ENCODE results near the gene TCP11L1.

TCP11L1 gene

DNA sequence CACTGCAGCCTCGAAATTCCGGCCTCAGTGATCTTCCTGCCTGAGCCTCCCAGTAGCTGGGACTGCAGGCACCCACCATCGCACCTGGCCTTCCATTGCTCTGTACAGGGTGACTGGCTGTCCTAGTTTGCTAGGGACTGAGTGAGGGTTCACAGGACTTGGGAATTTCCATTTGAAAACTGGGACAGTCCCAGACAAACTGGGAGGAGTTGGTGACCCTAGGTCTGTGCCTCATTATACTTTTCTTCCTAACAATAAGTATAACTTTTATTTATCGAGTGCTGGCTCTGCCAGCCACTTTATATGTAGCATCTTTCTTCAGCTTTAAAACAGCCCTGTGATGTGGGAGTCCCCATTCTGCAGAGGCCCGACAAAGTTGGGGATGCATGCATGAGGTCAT, 25.5 kb downstream of the TCP11L1 start:
- no peak overlapping the region for H3K4me3 ChIP-seq (ENCODE audit: low read depth, low read length)
- no peak for DNase-seq (ENCODE audit: low read depth)
- TF ChIP-seq, protein P1, sequence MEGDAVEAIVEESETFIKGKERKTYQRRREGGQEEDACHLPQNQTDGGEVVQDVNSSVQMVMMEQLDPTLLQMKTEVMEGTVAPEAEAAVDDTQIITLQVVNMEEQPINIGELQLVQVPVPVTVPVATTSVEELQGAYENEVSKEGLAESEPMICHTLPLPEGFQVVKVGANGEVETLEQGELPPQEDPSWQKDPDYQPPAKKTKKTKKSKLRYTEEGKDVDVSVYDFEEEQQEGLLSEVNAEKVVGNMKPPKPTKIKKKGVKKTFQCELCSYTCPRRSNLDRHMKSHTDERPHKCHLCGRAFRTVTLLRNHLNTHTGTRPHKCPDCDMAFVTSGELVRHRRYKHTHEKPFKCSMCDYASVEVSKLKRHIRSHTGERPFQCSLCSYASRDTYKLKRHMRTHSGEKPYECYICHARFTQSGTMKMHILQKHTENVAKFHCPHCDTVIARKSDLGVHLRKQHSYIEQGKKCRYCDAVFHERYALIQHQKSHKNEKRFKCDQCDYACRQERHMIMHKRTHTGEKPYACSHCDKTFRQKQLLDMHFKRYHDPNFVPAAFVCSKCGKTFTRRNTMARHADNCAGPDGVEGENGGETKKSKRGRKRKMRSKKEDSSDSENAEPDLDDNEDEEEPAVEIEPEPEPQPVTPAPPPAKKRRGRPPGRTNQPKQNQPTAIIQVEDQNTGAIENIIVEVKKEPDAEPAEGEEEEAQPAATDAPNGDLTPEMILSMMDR (conservative IDR thresholded peaks at IDR 0.05; ENCODE audit: low read depth, low read length) = no peak

DNA sequence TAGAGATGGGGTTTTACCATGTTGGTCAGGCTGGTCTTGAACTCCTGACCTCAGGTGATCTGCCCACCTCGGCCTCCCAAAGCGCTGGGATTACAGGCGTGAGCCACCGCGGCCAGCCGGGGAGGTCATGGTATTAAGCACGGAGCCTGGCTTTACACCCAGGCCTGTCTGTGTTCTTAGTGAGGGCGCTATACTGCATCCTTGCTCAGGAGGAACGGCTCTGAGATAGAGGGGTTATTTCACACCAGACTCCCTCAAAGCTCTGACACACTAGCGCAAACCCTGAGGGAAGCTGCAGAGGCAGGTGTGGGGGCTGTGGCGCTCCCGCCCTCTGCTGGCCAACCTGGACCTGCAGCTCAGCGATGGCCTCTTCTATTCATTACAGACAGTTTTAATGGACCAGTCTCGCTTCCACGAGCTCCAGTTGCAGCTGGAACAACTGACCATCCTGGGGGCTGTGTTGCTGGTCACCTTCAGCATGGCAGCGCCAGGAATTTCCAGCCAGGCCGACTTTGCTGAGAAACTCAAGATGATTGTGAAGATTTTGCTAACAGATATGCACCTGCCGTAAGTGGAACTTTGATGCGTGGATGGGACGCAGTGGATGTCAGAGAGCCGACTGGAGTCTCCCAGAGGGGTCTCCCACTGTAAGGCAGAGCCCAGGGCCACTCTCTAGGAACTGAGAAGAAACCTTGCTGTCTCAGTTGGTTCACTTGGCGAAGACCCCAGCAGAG, 26.2 kb downstream of the TCP11L1 start:
- H3K4me3 ChIP-seq (ENCODE audit: low read depth, low read length) = no peak overlapping the region
- TF ChIP-seq, protein P1 (conservative IDR thresholded peaks at IDR 0.05; ENCODE audit: low read depth, low read length) = peak; percentile 98
- peak; percentile 83 for DNase-seq (ENCODE audit: low read depth)

DNA sequence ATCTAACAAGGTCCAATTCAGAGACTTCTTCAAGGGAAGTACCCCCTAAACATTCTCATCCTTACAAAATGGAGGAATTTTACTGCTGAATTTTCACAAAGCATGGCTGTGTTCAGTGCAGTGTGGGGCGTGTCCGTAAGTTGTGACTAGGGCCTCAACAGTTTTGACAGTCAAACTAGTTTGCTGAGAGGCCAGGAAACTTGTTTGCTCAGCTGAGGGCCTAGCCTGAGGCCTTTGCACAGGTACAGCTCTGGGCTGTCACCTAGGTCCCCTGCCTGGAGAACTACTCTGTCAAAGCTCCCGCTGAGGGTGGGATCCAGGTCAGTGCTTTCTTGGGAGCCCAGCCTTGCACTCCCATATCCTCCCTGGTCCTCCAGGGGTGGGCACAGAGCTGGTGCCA, 27.9 kb downstream of the TCP11L1 start:
- DNase-seq (ENCODE audit: low read depth) = no peak
- TF ChIP-seq, protein P1 (conservative IDR thresholded peaks at IDR 0.05; ENCODE audit: low read depth, low read length) = no peak
- no peak overlapping the region for H3K4me3 ChIP-seq (ENCODE audit: low read depth, low read length)

DNA sequence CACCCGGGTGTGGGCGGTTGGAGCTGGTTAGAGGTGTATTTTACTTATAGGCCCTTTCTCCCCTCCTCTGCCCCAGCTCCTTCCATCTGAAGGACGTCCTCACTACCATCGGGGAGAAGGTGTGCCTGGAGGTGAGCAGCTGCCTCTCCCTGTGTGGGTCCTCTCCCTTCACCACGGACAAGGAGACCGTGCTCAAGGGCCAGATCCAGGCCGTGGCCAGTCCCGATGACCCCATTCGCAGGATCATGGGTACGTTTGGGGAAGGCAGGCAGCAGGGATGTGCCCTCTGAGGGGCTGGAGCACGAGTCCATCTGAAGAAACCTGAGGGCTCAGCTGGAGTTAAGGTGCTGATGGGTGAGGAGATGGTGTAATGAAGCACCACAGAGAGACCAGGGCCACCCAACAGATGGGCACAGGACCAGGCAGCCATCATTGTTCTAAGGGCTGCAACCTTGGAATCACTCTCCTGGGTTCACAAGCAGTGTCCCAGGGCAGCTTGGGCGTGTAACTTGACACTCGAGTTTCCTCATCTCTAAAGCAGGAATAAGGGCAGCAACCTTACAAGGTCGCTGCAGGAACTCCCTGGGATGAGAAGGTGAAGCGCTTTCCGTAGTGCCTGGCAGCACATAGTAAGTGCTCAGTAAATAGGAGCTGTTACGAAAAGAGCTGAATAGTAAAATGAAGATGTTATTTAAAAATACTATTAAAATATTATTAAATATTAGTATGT, 29.4 kb downstream of the TCP11L1 start:
- DNase-seq (ENCODE audit: low read depth) = no peak
- TF ChIP-seq, protein P1 (conservative IDR thresholded peaks at IDR 0.05; ENCODE audit: low read depth, low read length) = no peak
- H3K4me3 ChIP-seq (ENCODE audit: low read depth, low read length) = no peak overlapping the region

DNA sequence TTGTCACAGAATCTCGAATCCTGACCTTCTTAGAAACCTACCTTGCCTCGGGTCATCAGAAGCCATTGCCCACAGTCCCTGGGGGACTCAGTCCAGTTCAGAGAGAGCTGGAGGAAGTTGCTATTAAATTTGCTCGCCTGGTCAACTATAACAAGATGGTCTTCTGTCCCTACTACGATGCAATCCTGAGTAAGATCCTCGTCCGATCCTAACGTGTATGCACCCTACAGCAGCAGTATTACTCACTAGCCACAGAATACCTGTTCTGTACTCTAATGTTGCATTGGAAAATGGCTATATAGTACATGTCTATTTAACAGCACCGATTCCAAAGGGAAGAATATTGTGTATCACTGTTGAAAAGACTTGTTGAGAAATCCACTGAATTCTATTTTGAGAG, 33.1 kb downstream of the TCP11L1 start:
- TF ChIP-seq, protein P1 (conservative IDR thresholded peaks at IDR 0.05; ENCODE audit: low read depth, low read length) = no peak
- no peak for DNase-seq (ENCODE audit: low read depth)

DNA sequence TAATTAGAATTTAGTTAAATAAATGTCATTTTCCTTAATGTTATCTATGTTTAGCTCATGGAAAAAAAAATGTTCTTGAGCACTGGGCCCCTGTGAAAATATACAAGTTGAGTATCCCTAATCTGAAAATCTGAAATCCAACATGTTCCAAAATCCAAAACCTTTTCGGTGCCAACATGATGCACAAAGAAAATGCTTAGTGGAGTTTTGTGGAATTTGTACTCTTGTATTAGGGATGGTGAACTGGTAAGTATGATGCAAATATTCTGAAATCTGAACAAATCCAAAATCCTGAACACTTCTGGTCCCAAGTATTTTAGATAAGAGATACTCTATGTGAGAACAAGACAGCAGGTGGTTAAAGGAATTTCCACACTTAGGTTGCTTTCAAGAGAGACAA, 44.5 kb downstream of the TCP11L1 start:
- no peak overlapping the region for H3K4me3 ChIP-seq (ENCODE audit: low read depth, low read length)
- DNase-seq (ENCODE audit: low read depth) = no peak
- TF ChIP-seq, protein P1 (conservative IDR thresholded peaks at IDR 0.05; ENCODE audit: low read depth, low read length) = no peak

More for the DNA sequence above, 33.1 kb downstream of the TCP11L1 start:
- no peak overlapping the region for H3K4me3 ChIP-seq (ENCODE audit: low read depth, low read length)
